GM19468 (cell line): ENCODE data around the gene FCN1.
"Not testable (repeated sequence)": the region's sequence is repeated elsewhere in the genome, so short reads cannot be mapped to it uniquely, and the experiment has no call there.

Source experiments
- ATAC-seq: cut with Tn5 transposase; IDR thresholded peaks from one replicate; pipeline ENCODE4 v1.9.1; 2021; ENCODE audit warnings: mild to moderate bottlenecking, moderate library complexity, moderate number of reproducible peaks; ENCODE audit not compliant: unreplicated experiment; ENCODE audit errors: extremely low read depth

FCN1 gene

GRCh38 chr9:134917431-134918373, at the start of gene FCN1:
FCN1 (minus strand) TSS chr9:134917912; CDS start chr9:134917871, 41 bp downstream.
- no peak for ATAC-seq

DNA sequence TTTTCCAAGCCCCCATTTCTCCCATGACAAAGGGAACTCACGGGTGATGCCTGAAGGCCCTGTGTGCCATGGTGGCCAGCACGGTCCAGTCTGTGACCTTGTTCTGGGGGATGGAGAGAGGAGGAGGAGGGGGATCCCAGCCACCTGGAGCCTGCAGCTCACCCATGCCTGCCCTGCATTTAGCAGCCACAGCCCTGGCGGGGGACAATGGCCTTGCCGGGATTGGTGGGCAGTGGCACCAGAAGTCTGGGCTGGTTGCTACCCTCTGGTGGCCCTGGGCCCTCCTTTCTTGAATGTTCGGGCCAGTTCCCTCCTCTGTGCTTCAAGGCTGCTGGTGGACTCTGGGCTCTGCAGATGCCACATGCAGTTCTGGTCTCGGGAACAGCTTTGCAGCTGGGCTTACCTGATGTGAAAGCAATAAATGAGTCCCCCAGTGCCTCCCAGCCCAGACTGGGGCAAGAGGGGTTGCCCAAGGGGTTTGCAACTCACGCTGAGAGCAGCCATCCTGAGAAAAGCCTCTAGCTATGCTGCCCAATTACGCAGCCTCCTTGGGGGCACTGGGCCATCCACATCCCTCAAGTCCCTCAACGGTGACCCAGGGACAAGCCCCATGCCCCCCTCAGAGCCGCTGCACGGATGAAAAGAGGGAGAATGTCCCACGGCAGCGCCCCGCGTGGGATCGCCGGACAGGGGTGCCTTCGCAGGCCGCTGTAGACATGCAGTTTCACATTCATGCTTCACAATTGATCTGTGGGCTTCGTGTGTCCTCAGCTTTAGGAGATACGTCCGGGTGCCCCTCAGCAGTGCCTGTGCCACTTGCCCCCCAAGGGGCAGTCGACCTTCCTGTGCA, 49.2 kb upstream of the FCN1 start:
- no peak for ATAC-seq

DNA sequence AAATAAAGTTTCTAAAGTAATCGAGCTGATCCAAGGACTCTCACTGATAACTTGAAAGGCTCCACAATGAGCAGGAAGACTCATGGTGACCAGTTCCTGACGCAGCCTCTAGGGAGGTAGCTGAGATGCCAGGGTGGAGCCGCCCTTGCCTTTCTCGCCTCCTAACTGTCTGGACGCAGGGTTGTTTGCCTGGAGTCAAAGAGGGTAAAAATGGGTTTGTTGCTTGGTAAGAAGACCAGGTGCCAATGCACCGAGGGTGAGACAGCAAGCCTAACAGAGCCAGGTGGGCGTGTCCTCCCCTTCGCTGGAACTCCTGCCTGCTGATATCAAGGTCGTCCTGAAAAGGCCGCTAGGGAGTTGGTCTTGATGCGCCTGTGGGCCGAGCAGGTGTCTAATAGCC, 48.6 kb upstream of the FCN1 start:
- ATAC-seq, result no peak

DNA sequence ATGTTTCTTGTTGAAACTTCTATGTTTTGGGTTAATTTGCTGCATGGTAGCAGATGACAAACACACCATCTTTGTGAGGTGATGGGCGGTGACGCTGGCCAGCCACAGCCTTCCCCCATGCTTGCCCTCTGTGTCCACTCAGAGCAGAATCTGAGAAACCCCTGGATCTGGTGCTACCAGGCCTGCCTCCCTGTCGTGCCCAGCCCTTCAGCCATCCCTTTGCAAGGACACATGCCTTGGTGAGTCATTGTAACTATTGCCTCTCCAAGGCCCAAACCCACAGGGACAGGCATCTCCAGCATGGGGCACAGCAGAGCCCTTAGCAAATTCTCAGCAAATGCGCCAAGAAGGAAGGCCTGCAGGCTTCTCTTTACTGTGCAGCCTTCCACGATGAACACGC, 48.1 kb upstream of the FCN1 start:
- ATAC-seq, result no peak

DNA sequence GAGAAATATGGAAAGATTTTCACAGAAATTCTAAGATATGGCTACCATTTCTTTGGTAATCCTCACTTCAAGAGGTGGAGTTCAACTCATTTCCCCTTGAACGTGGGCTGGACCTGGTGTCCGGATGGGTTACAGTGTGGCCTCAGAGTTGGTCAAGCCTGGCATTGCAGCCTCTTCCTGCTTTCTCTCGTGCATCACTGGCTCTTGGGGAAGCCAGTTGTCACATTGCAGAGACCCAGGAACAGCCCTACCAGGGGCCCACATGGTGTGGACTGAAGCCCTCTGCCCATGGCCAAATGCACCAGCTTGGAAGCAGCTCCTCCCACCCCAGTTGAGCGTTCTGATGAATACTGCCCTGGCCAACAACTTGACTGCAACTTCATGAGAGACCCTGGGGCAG, 47.7 kb upstream of the FCN1 start:
- ATAC-seq, result no peak

DNA sequence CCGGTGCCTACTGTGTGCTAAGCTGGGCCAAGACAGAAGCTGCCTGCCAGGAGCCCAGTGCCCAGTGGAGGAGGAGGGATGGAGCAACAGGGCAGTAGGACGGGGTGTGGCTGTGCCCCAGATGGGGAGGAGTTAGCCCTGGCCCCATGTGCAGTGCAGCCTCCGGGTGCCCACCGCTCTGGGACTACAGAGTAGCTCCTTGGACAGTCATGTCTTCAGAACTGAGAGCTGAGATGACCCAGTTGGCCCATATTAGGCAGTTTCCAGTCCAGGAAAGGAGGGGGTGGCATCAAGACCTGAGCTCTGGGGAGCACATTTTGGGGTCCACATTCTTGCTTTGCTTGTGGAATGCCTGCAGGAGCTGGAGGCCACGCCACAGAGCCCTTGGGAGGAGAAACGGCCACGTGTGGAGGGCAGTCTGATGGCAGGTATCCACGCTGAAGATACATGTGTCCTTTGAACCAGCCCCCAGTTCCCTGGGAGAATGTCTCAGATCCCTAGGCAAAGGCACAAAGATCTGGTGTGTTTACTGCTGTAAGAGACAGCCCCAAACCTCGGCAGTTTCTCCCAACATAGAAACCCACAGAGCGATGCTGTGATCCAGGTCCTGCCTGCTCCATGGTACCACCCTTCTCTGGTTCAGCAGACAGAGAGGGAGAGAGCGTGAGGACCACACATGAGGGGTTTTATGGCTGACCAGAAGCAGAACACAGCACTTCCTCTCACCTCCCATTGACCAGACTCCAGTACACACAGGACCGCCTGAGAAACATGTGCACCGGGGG, 46.8 kb upstream of the FCN1 start:
- ATAC-seq, result no peak

- ATAC-seq, result no peak
Observed at GRCh38 chr9:134963546-134963945, 45.8 kb upstream of the FCN1 start.

DNA sequence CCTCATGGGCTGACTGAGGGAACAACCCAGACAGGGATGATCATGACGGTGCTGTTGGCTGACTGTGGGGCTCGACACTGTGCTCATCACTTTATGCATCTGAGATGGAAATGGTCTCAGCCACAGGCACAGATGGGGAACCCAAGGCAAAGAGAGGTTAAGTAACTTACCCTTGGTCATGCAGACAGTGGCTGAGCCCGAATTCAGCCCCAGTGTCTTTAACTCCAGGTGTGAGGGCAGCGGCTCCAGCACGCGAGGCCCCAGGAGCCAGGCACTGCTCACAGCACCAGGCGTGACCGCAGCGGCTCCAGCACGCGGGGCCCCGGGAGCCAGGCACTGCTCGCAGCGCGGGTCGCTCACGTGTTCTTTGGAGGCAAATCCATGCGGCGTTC, 45.3 kb upstream of the FCN1 start:
- ATAC-seq, result no peak

DNA sequence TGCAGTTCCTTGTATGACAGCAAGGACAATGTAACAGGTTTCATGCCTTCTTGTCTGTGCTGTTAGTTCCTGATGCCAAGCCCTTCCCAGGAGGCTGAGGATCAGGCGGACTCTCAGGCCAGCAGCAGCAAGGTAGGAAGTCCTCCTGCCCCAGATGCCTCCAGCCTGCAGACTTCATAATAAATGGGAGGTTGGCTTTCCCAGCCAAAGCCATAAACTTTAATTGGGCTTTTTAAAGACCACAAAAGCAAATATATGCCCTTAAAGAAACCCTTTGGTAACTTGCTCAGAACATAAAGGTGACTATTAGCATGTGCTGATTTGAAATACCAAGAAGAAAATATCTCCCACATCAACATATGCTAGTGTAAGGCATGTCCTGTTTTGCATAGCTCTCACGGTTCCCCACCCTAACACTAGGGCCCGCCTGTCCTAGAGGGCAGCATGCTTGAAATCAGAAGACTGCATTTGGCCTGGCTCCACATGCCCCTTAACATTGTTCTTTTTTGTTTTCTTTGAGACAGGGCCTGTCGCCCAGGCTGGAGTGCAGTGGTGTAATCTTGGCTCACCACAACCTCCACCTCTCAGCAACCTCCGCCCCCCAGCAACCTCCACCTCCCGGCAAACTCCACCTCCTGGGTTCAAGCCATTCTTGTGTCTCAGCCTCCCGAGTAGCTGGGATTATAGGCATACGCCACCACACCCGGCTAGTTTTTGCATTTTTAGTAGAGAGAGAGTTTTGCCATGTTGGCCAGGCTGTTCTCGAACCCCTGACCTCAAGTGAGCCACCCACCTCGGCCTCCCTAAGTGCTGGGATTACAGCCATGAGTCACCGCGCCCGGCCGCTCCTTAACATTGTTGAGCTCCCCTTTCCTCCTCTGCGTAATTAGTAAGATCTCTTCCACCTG, 44.6 kb upstream of the FCN1 start:
- no peak for ATAC-seq

GRCh38 chr9:134961331-134962064, 43.8 kb upstream of the FCN1 start:
- ATAC-seq, result no peak

GRCh38 chr9:134960701-134961181, 43.0 kb upstream of the FCN1 start:
- ATAC-seq, result no peak

DNA sequence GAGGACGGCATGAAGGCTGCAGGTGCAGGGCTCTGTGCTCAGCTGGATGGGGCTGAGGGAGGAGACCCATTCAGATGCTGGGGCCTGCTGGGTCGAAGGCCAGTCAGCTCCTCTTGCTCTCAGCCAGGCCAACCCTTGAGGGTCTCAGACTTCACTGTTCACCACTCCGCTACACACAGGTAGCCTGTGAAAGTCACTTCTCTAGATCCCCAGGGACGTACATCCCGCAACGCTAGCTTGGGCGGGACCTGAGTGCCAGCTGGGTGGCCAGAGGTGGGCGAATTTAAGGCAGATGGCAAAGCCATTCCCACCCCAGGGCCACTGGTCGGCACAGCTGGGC, 42.2 kb upstream of the FCN1 start:
- no peak for ATAC-seq

GRCh38 chr9:134959126-134959970, 41.6 kb upstream of the FCN1 start:
- no peak for ATAC-seq

DNA sequence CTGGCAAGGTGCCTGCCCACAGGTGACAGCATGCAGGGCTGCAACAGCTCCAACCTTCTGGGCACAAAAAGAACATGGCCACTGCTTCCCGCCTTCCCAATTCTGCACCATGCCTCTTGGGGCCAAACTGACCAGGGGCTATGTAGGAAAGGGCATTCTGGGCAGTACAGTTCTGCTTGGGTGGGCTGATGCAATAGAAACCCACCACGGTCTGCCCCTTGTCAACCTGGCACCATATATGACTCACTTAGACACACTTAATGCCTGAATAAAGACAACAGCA, 40.2 kb upstream of the FCN1 start:
- ATAC-seq, result no peak

- no peak for ATAC-seq
Observed at GRCh38 chr9:134957165-134957944, 39.6 kb upstream of the FCN1 start.

DNA sequence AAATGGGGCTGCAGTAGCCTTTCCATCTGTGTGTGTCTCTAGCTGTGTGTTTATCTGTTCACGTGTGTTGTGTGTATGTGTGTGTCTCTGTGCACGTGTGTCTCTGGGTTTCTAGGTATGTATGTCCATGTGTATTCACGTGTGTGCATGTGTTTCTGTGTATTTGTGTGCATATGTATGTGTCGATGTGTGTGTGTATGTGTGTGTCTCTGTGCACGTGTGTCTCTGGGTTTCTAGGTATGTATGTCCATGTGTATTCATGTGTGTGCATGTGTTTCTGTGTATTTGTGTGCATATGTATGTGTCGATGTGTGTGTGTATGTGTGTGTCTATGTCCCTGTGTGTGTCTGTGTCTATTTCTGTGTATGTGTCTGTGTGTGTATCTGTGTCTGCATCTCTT, 38.7 kb upstream of the FCN1 start:
- ATAC-seq, result not testable (repeated sequence)

DNA sequence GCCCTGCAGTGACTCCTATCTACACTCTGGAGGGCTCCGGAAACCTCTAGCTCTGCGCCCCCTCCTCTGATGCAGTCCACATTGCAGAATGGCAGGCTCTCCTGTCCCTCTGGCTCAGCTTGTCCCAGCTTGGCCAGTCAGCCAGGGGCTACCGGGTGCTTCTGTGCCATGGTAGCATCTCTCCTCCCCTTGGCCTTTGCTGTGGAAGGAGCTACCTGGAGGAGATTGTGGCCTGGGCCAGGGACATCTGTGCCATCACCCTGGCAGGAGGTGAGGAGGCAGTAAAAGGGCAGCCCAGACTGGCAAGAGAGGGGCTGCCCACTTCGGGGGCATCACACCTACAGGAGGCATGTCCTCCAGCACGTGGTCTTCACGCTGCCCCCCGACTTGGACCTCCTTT, 38.1 kb upstream of the FCN1 start:
- ATAC-seq, result no peak
